CD14-positive monocyte (primary cell): ENCODE measurements around the gene CDKAL1. TPM values are rescaled to one million over a fixed set of nuclear protein-coding genes. Genes with fewer than 3 reads are reported as not detected.

ENCODE experiments used
- DNase-seq, 3 donors: peaks; one replicate each; pipeline ENCODE4 v3.0.0-alpha.2; 2011 to 2022
- H2AFZ ChIP-seq: 2 replicates; pipeline ENCODE4 v1.6.0; 2012; ENCODE audit warnings: mild to moderate bottlenecking, low read depth, low read length, inconsistent platforms; ENCODE audit not compliant: insufficient read depth, poor library complexity, severe bottlenecking
- H3K27ac ChIP-seq, 2 donors: 1 replicate in 1 of 2; 2 replicates in 1 of 2; pipeline ENCODE4 v1.5.1; 2012 to 2013; ENCODE audit warnings: low read length in 2 of 2, control low read depth in 1 of 2, inconsistent platforms in 1 of 2, low read depth in 1 of 2, mild to moderate bottlenecking in 1 of 2
- H3K27me3 ChIP-seq, 2 donors: one replicate each; pipeline versions ENCODE4 v1.6.0 to v1.6.1; 2011 to 2013; ENCODE audit warnings: low read length in 2 of 2; ENCODE audit not compliant: control insufficient read depth in 2 of 2, insufficient read depth in 2 of 2
- H3K36me3 ChIP-seq, 2 donors: replicated peaks in 1 of 2; 1 replicate in 1 of 2; 2 replicates in 1 of 2; pipeline versions ENCODE4 v1.5.1 to v1.6.1; 2012 to 2013; ENCODE audit warnings: low read length in 2 of 2, control low read depth in 1 of 2, inconsistent platforms in 1 of 2, mild to moderate bottlenecking in 1 of 2; ENCODE audit not compliant: insufficient read depth in 2 of 2, control insufficient read depth in 1 of 2
- H3K4me1 ChIP-seq, 2 donors: 1 replicate in 1 of 2; 2 replicates in 1 of 2; pipeline versions ENCODE4 v1.5.1 to v1.6.1; 2012 to 2013; ENCODE audit warnings: low read length in 2 of 2, control low read depth in 1 of 2, inconsistent platforms in 1 of 2, mild to moderate bottlenecking in 1 of 2, moderate library complexity in 1 of 2; ENCODE audit not compliant: insufficient read depth in 2 of 2, control insufficient read depth in 1 of 2
- H3K4me2 ChIP-seq: replicated peaks from 2 replicates; pipeline ENCODE3; 2012; ENCODE audit warnings: low read length, moderate library complexity, mild to moderate bottlenecking; ENCODE audit not compliant: poor library complexity, severe bottlenecking; ENCODE audit errors: extremely low read depth
- H3K4me3 ChIP-seq, 3 experiments: fragments of 200-600 bp in 1 of 3; sonication (generic) in 1 of 3; replicated peaks in 1 of 3; 1 replicate in 2 of 3; 2 replicates in 1 of 3; pipeline ENCODE4 v1.5.1; 2011 to 2013; ENCODE audit warnings: low read length in 3 of 3, mild to moderate bottlenecking in 3 of 3, control low read depth in 2 of 3, low read depth in 2 of 3, inconsistent platforms in 1 of 3, moderate library complexity in 1 of 3
- H3K79me2 ChIP-seq: 2 replicates; pipeline ENCODE4 v1.6.0; 2012; ENCODE audit warnings: mild to moderate bottlenecking, control low read depth, inconsistent platforms, low read length, moderate library complexity; ENCODE audit not compliant: insufficient read depth
- H3K9ac ChIP-seq: 2 replicates; pipeline ENCODE4 v1.6.0; 2017; ENCODE audit warnings: low read length, mild to moderate bottlenecking; ENCODE audit not compliant: insufficient read depth, poor library complexity, severe bottlenecking
- H3K9me3 ChIP-seq, 2 donors: replicated peaks in 1 of 2; 1 replicate in 1 of 2; 2 replicates in 1 of 2; pipeline versions ENCODE4 v1.5.1 to v1.6.1; 2012 to 2013; ENCODE audit warnings: low read length in 2 of 2, control low read depth in 1 of 2; ENCODE audit not compliant: control insufficient read depth in 1 of 2, insufficient read depth in 1 of 2
- H4K20me1 ChIP-seq: 2 replicates; pipeline ENCODE4 v1.6.0; 2012; ENCODE audit warnings: mild to moderate bottlenecking, low read length, control low read depth, moderate library complexity; ENCODE audit not compliant: insufficient read depth
- H3K27ac Mint-ChIP-seq, 7 donors: one replicate each; pipeline ENCODE4 v1.8.0; 2020; ENCODE audit warnings: mild to moderate bottlenecking in 7 of 7, mixed read lengths in 7 of 7, moderate library complexity in 6 of 7, inconsistent platforms in 2 of 7
- H3K27me3 Mint-ChIP-seq, 3 donors: one replicate each; pipeline ENCODE4 v1.8.0; 2021 to 2022; ENCODE audit warnings: low read depth in 3 of 3, mild to moderate bottlenecking in 3 of 3, mixed read lengths in 3 of 3, moderate library complexity in 3 of 3, inconsistent platforms in 1 of 3
- H3K36me3 Mint-ChIP-seq, 2 donors: one replicate each; pipeline ENCODE4 v1.8.0; 2020; ENCODE audit warnings: mixed read lengths in 2 of 2, inconsistent platforms in 1 of 2, mild to moderate bottlenecking in 1 of 2
- H3K4me1 Mint-ChIP-seq: one replicate; pipeline ENCODE4 v1.8.0; 2020; ENCODE audit warnings: mild to moderate bottlenecking, mixed read lengths
- H3K4me3 Mint-ChIP-seq, 2 donors: one replicate each; pipeline ENCODE4 v1.8.0; 2020; ENCODE audit warnings: mild to moderate bottlenecking in 2 of 2, mixed read lengths in 2 of 2, moderate library complexity in 1 of 2
- H3K9me3 Mint-ChIP-seq, 7 donors: one replicate each; pipeline ENCODE4 v1.8.0; 2020 to 2022; ENCODE audit warnings: mixed read lengths in 7 of 7, mild to moderate bottlenecking in 6 of 7, moderate library complexity in 6 of 7, inconsistent platforms in 2 of 7
- CTCF ChIP-seq: fragments of 200-600 bp; IDR thresholded peaks from one replicate; pipeline ENCODE4 v1.8.0; 2022; ENCODE audit warnings: antibody characterized with exemption, mild to moderate bottlenecking
- WGBS: methylation state at CpG from one replicate; pipeline ENCODE4 v1.1.5; 2013; ENCODE audit warnings: missing lambda C conversion rate; ENCODE audit not compliant: insufficient coverage; 5-methylcytosine and 5-hydroxymethylcytosine counted together
- intact Hi-C, 2 donors: fragments of 100-400 bp; cut with micrococcal nuclease; formaldehyde crosslinking; loops; one replicate each; pipeline versions ENCODE4 v1.15.0 to v1.15.1; 2023
- polyA plus RNA-seq, 3 donors: library from polyadenylated mRNA; depleted of rRNA in 1 of 3; unstranded in 2 of 3; stranded (reverse) in 1 of 3; fragments of 300-500 nt in 2 of 3; fragments of >200 nt in 1 of 3; fragmentation: Illumina TruSeq in 2 of 3; gene quantifications; 1 replicate in 2 of 3; 2 replicates in 1 of 3; pipeline ENCODE4 v1.2.3, GENCODE V29; 2012 to 2021

The CDKAL1 gene
- polyA plus RNA-seq, 3 donors, result 3.2 to 12.4 (median 8.3) TPM

- no peak overlapping the region for H3K27ac ChIP-seq
- H3K4me1 ChIP-seq, result no peaks in the 10 kb centered on the region
- Mint-ChIP-seq H3K9me3 (peaks cover 0 to 4% (median 0%) of the 10 kb centered on the region in 7 donors), H3K4me1 (peaks cover 3% of the 10 kb centered on the region), H3K27ac (no peak overlapping the region), H3K27me3 (no peaks in the 10 kb centered on the region), H3K4me3 (no peak overlapping the region), H3K36me3 (peaks cover 14 to 24% of the 10 kb centered on the region in 2 donors)
- intact Hi-C loops, result no loop called here
- no peak overlapping the region for H3K9ac ChIP-seq
- no peak for DNase-seq
- no peaks in the 10 kb centered on the region for H4K20me1 ChIP-seq
- no peak for TF ChIP-seq CTCF
- H3K9me3 ChIP-seq, result no peaks in the 10 kb centered on the region
- no peaks in the 10 kb centered on the region for H3K27me3 ChIP-seq
- H3K79me2 ChIP-seq, result no peaks in the 10 kb centered on the region
- no CpG with 5 or more reads among the region's 2 CpGs for WGBS
- H3K4me2 ChIP-seq, result no peak overlapping the region
- H2AFZ ChIP-seq, result no peak overlapping the region
- H3K36me3 ChIP-seq, result peaks cover 0 to 2% of the 10 kb centered on the region in 2 donors
- no peak overlapping the region for H3K4me3 ChIP-seq
Measured at GRCh38 chr6:20633566-20634340, 99.5 kb downstream of the CDKAL1 start.

- H3K9me3 Mint-ChIP-seq, result peaks cover 0 to 6% (median 0%) of the 10 kb centered on the region in 7 donors
- TF ChIP-seq CTCF, result no peak
- Histone ChIP-seq H3K79me2 (no peaks in the 10 kb centered on the region), H3K27ac (no peak overlapping the region), H3K4me3 (no peak overlapping the region), H3K36me3 (peaks cover 0 to 4% of the 10 kb centered on the region in 2 donors), H3K4me1 (no peaks in the 10 kb centered on the region), H3K9ac (no peak overlapping the region), H3K9me3 (no peaks in the 10 kb centered on the region), H3K27me3 (no peaks in the 10 kb centered on the region), H3K4me2 (no peak overlapping the region), H4K20me1 (no peaks in the 10 kb centered on the region), H2AFZ (no peak overlapping the region)
- H3K4me1 Mint-ChIP-seq, result no peaks in the 10 kb centered on the region
- no peak for DNase-seq
- 100% methylated on average over 1 of the region's 4 CpGs for WGBS
- H3K4me3 Mint-ChIP-seq, result no peak overlapping the region
- H3K36me3 Mint-ChIP-seq, result peaks cover 22 to 27% of the 10 kb centered on the region in 2 donors
- no peaks in the 10 kb centered on the region for H3K27me3 Mint-ChIP-seq
- H3K27ac Mint-ChIP-seq, result peak overlapping the region in 1 of 7 donors; percentile 66
- intact Hi-C loops, result no loop called here
Measured at GRCh38 chr6:20639161-20639560, 104.9 kb downstream of the CDKAL1 start.
